Fibroblast of lung (primary cell): ENCODE measurements around the gene ADAMTS19.

Experiments
- CTCF ChIP-seq, 2 donors: IDR thresholded peaks in 1 of 2; conservative IDR thresholded peaks in 1 of 2; 1 replicate in 1 of 2; 2 replicates in 1 of 2; pipeline ENCODE4 v1.5.1; 2011 to 2012; ENCODE audit warnings: low read length in 2 of 2, control low read depth in 1 of 2, inconsistent platforms in 1 of 2, low read depth in 1 of 2, mild to moderate bottlenecking in 1 of 2
- EZH2 ChIP-seq: IDR thresholded peaks from 2 replicates; pipeline ENCODE4 v1.5.1; 2012; ENCODE audit warnings: low read length, control low read depth, mild to moderate bottlenecking; ENCODE audit errors: missing control alignments

- TF ChIP-seq CTCF (conservative IDR thresholded peaks at IDR 0.05 in 1 of 2, IDR thresholded peaks at IDR 0.05 in 1 of 2; ENCODE audit: low read depth in 1 of 2, low read length in 2 of 2) (no peak), EZH2 (no peak)
Observed at GRCh38 chr5:129554134-129554904, 94.2 kb downstream of the ADAMTS19 start.
